GM12872 (cell line): ENCODE results near the gene KIF20B.

Experiments used
- TF ChIP-seq, protein P1 (sequence below): IDR thresholded peaks from 3 replicates; pipeline ENCODE4 v1.5.1; 2011; ENCODE audit warnings: low read depth, mild to moderate bottlenecking, low read length, moderate library complexity; ENCODE audit not compliant: insufficient read depth

Gene KIF20B

GRCh38 chr10:89799573-89799972 lies 98.2 kb downstream of the KIF20B start:
- TF ChIP-seq, protein P1, sequence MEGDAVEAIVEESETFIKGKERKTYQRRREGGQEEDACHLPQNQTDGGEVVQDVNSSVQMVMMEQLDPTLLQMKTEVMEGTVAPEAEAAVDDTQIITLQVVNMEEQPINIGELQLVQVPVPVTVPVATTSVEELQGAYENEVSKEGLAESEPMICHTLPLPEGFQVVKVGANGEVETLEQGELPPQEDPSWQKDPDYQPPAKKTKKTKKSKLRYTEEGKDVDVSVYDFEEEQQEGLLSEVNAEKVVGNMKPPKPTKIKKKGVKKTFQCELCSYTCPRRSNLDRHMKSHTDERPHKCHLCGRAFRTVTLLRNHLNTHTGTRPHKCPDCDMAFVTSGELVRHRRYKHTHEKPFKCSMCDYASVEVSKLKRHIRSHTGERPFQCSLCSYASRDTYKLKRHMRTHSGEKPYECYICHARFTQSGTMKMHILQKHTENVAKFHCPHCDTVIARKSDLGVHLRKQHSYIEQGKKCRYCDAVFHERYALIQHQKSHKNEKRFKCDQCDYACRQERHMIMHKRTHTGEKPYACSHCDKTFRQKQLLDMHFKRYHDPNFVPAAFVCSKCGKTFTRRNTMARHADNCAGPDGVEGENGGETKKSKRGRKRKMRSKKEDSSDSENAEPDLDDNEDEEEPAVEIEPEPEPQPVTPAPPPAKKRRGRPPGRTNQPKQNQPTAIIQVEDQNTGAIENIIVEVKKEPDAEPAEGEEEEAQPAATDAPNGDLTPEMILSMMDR = no peak

- TF ChIP-seq, protein P1 = no peak
Measured at GRCh38 chr10:89805599-89806013, 104.2 kb downstream of the KIF20B start.

DNA sequence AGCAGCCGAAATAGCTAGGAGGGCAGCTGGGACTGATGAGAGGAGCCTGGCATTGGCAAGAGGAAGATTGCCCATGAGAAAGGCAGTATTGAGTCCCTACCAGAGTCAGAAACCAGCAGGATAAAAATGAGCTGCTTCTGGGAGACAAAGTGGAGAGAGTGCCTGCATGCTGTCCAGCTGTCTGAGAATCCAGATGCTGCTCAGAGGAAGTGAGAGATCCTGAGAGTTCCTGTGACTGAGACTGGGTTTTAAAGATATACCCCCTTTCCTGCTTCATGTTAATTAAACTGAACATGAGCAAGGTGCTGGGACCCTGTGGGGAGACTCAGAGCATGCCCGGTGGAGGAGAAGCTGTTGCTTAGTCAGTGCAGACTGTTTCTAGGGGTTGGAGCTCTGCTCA lies 107.5 kb downstream of the KIF20B start:
- TF ChIP-seq, protein P1 = no peak

- TF ChIP-seq, protein P1 = no peak
Measured at GRCh38 chr10:89809766-89810165, 108.4 kb downstream of the KIF20B start.

DNA sequence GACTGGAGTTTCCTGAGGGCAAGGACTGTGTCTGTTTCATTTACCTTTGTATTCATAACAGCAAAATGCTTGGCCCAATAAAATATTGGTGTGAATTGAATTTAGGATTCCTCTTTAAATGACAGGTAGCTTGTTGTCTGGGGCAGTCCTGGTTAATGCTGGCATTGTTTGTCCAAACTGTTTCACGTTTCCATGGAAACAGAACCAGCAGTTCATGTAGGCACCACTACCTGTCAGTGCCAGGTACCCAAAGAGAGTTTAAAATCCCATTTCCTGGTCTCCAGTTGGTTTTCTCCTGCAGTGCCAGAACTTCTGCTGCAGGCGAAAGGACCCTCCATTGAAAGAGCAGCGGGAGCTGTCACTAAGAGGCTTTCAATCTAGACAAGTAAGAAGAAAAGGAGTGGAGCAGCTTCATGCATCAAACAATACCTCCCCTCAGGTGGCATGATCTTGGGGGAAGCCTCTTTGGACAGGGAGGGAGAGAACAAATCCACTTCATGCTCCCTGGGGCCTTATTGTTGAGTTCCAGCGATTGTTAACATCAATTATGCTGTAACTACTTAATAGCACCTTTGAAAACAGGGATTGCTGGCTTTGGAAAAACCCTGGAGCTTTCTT lies 109.6 kb downstream of the KIF20B start:
- TF ChIP-seq, protein P1 = no peak

DNA sequence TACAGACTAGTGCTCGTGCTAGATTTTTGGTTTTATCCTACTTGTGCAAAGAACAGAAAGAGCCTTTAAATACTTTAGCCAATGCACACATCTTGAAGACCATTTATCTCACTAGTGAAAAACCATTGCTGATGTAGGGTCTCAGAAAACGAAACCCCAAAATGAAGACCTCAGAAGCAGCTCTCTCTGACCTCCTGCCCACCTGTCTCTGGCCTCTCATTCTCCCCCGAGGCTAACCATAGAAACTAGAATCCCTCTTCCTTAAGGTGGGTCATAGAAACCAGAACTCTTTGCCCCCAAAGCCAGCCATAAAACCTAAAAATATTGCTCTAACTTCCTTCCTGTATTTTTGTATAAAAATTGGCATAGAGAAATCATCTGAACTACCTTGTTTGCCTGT lies 112.2 kb downstream of the KIF20B start:
- TF ChIP-seq, protein P1 = no peak

DNA sequence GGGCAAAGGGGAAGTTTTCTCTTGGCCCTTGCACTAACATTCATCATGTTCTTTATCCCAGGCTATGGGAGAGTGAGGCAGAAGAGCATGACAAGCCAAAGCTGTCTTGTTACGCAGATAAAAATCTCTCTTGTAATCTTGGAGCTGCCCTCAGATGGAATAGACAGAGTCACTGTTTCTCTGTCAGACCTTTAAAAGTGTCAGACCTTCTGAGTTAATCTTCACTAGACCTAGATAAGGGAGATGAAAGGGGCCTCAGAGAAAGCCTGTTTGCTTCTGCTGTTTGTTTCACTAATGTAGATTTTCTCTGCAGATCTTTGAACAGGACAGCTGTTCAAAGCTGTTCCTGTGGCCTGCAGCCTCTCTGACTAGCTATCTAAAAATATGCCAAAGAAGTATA lies 112.9 kb downstream of the KIF20B start:
- TF ChIP-seq, protein P1 = no peak
